ENCODE measurements around the gene FSIP1. TPM values are rescaled to one million over a fixed set of nuclear protein-coding genes. Genes with fewer than 3 reads are reported as not detected.

Gene FSIP1
- total and polyA plus RNA-seq, 11 donors, result 0.28 to 3.7 (median 0.97) TPM; not detected in 1

GRCh38 chr15:39796601-39797000 is 14.0 kb upstream of the FSIP1 start:
- 92 to 96% (median 94%) methylated on average over 5 of the region's 5 CpGs for WGBS, 4 donors
- H3K9me3 ChIP-seq, result no peaks in the 10 kb centered on the region
- ATAC-seq, result no peak

GRCh38 chr15:39795486-39795885 is 12.8 kb upstream of the FSIP1 start:
- Histone ChIP-seq H3K27me3 (peaks cover 0 to 4% (median 0%) of the 10 kb centered on the region in 9 donors), H3K4me3 (no peak overlapping the region), H3K36me3 (no peaks in the 10 kb centered on the region), H3K27ac (no peak overlapping the region), H3K4me1 (peaks cover 0 to 8% (median 0%) of the 10 kb centered on the region in 12 donors), H3K9me3 (no peaks in the 10 kb centered on the region)
- TF ChIP-seq CTCF (IDR thresholded peaks at IDR 0.05) (no peak), POLR2A (IDR thresholded peaks at IDR 0.05) (no peak)
- 54 to 71% (median 61%) methylated on average over 3 of the region's 3 CpGs for WGBS, 4 donors
- intact Hi-C loops (cut with DNase I), result loop anchor here in 1 of 10 donors (5.0 kb wide), 1 partner anchor 77 kb away; no protein-coding TSS in a partner anchor
- ATAC-seq (no peak), DNase-seq (no peak)

More at GRCh38 chr15:39796601-39797000, 14.0 kb upstream of the FSIP1 start:
- H3K27ac ChIP-seq, result no peak overlapping the region
- TF ChIP-seq POLR2A (IDR thresholded peaks at IDR 0.05) (no peak), CTCF (IDR thresholded peaks at IDR 0.05) (no peak)
- H3K27me3 ChIP-seq, result peaks cover 0 to 4% (median 0%) of the 10 kb centered on the region in 9 donors
- DNase-seq, result no peak
- intact Hi-C loops (cut with DNase I), result loop anchor here in 1 of 10 donors (5.0 kb wide), 1 partner anchor 76 kb away; no protein-coding TSS in a partner anchor
- H3K36me3 ChIP-seq, result no peaks in the 10 kb centered on the region
- H3K4me3 ChIP-seq, result no peak overlapping the region
- peaks cover 0 to 8% (median 0%) of the 10 kb centered on the region in 12 donors for H3K4me1 ChIP-seq

GRCh38 chr15:39794954-39795353 is 12.3 kb upstream of the FSIP1 start:
- Histone ChIP-seq H3K36me3 (no peaks in the 10 kb centered on the region), H3K4me3 (no peak overlapping the region), H3K27ac (no peak overlapping the region), H3K9me3 (no peaks in the 10 kb centered on the region), H3K4me1 (peaks cover 0 to 8% (median 0%) of the 10 kb centered on the region in 12 donors), H3K27me3 (peaks cover 0 to 4% (median 0%) of the 10 kb centered on the region in 9 donors)
- TF ChIP-seq POLR2A (IDR thresholded peaks at IDR 0.05) (no peak), CTCF (IDR thresholded peaks at IDR 0.05) (no peak)
- DNase-seq (no peak), ATAC-seq (no peak)
- WGBS, 4 donors, result 91 to 93% (median 92%) methylated on average over 3 of the region's 3 CpGs
- intact Hi-C loops (cut with DNase I), result loop anchor here in 1 of 10 donors (5.0 kb wide), 1 partner anchor 77 kb away; no protein-coding TSS in a partner anchor

GRCh38 chr15:39793923-39794322 is 11.3 kb upstream of the FSIP1 start:
- Histone ChIP-seq H3K9me3 (no peaks in the 10 kb centered on the region), H3K36me3 (no peaks in the 10 kb centered on the region), H3K27me3 (no peaks in the 10 kb centered on the region), H3K4me1 (peaks cover 0 to 4% (median 0%) of the 10 kb centered on the region in 12 donors), H3K4me3 (no peak overlapping the region), H3K27ac (peak overlapping the region in 4 of 12 donors; percentile 21 to 61 (median 38))
- intact Hi-C loops (cut with DNase I), result no loop called here
- TF ChIP-seq CTCF (IDR thresholded peaks at IDR 0.05) (no peak), POLR2A (IDR thresholded peaks at IDR 0.05) (no peak)
- DNase-seq (no peak), ATAC-seq (no peak)
- 81 to 88% (median 83%) methylated on average over 4 of the region's 4 CpGs for WGBS, 4 donors
